HG03378 (cell line): ENCODE data around the gene PAFAH1B2.
"Not testable (repeated sequence)": the region's sequence is repeated elsewhere in the genome, so short reads cannot be mapped to it uniquely, and the experiment has no call there.

Experiments
- ATAC-seq: cut with Tn5 transposase; IDR thresholded peaks from one replicate; pipeline ENCODE4 v1.9.1; 2021; ENCODE audit warnings: mild to moderate bottlenecking, moderate library complexity; ENCODE audit not compliant: unreplicated experiment

Gene PAFAH1B2

DNA sequence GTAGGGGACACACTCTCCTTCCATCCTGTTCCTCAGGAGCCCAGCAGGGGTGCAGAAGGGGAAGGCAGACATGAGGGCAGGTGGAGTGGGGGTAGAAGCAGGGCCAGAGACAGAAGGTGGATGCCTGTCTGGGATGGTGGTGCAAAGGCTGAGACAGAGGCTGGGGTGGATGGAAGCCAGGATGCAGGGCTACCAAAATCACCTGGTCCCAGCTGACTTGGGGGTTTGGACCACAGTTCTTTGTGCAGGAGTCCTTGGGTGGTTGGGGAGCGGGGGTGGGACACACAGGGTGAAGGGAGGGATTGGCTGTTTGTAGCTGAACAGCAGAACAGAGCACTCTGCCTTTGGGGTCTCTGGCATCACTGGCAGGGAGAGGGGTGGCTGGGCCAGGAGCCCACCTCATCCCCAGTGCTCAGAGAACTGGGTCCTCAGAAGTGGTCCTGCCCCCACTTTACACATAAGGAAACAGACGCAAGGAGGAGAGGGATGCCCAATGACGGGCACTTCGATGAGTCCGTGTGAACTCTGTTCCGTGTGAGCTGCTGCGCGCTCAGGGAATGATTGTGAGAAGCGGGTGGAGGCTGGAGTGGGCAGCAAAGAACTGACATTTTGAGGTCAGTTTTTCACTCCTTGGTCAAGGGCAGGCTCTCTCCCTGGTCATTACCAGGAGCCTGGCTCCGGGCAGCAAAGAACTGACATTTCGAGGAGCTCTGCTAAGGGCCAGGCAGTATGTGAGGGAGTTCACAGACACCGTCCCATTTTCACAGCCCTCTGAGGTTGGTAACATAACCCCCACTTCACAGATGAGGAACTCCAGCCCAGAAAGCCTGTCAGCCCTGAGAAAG is 56.9 kb downstream of the PAFAH1B2 start:
- ATAC-seq, result no peak

DNA sequence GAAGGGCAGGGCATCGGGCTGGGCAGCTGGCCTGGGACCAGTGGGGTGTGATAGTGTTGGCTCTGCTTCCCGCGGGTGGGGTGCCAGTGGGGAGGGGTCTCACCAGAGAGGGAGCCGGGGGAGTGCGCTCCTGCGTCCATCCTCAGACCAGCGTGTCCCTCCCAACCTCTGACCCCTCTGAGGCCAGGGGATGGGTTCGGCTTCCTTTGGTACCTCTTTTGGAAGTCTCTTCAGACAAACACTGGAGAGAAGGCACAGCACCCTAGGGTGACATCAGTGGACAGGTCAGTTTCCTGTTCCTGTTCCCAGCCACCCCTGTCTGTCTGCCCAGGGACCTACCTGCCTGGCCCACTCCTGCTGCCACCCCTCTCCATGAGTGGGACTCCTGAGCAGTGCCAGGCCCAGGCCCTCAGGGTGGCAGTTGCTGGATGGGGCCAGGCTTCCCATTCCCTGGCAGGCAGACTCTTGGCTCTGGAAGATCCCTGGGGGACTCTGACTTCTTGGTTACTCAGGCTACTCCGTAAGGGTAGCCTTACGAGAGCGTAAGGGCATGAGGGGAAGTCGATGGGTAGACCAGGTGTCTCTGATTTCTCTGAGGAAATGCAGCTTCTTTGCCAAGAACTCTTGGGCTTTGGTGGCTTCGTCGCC is 57.7 kb downstream of the PAFAH1B2 start:
- ATAC-seq, result no peak

DNA sequence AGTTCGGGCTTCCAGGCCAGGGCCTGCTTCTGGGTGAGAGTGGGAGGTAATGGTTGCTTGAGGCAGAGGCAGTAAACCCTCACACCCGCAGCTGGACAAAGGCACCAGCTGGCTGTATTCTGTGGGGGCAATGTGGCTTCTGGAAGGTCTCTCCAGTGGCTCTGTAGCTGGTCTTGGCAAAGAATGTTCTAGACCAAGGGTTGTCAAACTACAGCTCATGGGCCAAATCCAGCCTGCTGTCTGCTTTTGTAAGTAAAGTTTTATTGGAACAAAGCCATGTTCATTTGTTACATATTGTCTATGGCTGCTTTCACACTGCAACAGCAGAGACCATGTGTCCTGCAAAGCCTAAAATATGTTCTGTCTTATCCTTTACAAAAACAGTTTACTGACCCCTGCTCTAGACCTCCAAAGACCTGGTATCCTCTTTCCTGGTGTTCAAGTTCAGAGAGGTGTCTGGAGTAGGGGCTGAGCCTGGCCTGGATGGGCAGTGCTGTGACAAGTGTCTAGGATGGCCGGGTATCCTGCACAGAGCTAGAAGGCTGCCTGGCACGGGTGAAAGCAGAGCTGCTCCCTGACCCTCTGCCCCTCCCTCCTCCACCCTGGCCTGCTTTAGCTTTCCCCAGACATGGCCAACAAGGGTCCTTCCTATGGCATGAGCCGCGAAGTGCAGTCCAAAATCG is 58.4 kb downstream of the PAFAH1B2 start:
- ATAC-seq, result no peak

DNA sequence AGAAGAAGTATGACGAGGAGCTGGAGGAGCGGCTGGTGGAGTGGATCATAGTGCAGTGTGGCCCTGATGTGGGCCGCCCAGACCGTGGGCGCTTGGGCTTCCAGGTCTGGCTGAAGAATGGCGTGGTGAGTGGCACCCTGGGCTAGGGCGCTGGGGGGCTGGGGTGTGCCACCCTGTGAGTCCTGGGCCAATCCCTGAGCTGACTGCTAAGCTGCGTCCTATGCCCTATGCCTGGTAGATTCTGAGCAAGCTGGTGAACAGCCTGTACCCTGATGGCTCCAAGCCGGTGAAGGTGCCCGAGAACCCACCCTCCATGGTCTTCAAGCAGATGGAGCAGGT is 59.0 kb downstream of the PAFAH1B2 start:
- no peak for ATAC-seq

DNA sequence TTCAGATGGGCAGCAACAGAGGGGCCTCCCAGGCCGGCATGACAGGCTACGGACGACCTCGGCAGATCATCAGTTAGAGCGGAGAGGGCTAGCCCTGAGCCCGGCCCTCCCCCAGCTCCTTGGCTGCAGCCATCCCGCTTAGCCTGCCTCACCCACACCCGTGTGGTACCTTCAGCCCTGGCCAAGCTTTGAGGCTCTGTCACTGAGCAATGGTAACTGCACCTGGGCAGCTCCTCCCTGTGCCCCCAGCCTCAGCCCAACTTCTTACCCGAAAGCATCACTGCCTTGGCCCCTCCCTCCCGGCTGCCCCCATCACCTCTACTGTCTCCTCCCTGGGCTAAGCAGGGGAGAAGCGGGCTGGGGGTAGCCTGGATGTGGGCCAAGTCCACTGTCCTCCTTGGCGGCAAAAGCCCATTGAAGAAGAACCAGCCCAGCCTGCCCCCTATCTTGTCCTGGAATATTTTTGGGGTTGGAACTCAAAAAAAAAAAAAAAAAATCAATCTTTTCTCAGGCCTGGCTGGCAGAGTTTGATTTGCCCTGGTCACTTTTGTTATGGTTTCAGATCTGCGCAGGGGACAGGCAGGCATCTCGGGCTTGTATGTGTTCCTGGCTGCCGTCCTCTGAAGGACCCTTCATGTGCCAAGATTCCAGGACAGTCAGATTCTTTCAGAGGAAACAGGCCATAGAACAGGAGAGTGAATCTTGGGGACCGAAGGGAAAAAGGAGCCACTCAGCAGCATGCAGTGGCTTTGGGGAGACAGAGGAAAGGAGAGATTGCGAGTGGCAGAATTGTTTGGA is 60.4 kb downstream of the PAFAH1B2 start:
- no peak for ATAC-seq

DNA sequence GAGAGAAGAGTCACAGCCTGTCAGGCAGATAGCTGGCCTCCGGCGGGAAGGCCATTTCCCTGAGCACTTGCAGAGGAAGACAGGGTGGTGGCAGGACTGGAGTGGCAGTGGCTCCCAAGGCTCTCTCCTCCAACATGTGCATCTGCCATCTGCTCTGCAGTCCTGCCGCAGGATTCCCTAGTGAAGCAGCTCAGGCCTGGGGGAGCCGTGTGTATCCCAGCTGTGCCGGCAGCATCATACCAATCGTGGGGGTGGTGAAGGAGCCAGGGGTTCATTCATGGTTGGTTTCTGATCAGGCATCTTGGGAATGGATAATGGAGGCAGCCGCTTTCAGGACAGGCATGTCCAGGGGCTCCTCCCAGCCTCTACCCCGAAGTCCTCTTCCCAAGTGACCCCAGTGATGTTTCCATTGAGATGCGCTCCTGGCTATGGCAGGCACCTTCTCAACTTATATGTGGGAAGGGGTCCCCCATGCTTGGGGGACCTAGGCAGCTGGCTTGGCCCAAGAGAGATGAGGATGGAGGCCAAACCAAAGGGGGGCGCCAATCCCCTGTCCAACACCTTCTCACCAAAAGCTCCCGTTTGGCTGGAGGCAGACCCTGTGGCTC is 61.2 kb downstream of the PAFAH1B2 start:
- no peak for ATAC-seq

DNA sequence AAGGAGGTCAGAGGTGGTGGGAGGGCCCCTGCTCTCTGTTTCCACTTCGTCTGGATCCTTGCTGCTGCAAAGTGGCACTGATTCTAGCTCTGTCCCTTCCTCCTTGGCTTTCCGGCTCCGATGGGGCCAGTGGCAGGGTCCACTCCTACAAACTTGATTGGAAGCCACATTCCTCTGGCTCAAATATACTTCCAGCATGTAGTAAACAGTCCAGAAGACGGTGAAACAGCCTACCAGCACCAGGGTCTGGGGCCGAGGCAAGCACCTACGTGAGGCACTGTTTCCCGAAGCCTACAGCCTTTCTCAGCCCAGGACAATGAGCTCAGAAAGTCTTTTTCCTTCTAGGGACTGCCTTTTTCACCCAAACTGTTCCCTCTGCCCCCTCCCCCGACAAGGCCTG is 62.0 kb downstream of the PAFAH1B2 start:
- ATAC-seq, result not testable (repeated sequence)

DNA sequence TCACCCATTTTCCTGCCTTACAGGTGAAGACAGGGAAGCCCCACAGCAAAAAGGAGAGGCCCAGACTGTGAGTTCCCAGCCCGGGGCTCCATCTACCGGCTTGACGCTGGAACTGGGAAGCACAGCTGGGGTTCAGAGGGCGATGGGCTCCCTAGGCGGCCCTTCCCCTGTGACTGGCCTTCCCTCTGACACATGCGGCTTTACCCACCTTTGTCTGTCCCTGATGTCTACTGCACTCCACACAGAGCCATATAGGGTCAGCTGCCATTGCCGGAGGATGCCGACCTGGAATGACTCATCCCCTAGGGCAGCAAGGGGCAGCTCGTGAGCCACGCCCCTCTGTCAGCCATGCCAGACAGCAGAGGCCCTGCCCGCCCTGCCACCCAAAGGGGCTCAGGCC is 62.8 kb downstream of the PAFAH1B2 start:
- ATAC-seq, result not testable (repeated sequence)

DNA sequence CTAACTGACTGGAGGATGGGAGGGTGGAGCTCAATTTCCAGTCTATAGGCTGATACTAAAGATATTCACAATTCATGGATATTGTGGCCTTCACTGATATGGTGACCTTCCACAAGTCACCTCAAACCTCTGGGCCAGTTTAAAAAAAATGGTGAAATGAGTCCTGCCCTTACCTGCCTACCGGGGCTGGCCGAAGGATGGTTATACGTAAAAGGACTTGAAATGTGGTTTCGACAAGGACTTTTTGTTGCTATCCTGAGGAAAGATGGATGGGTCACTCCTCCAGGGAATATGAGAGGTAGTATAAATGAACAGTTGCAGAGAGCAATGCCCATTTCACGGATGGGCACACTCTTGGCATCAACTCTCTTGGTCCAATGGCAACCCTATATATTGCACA is 63.4 kb downstream of the PAFAH1B2 start:
- ATAC-seq, result not testable (repeated sequence)

DNA sequence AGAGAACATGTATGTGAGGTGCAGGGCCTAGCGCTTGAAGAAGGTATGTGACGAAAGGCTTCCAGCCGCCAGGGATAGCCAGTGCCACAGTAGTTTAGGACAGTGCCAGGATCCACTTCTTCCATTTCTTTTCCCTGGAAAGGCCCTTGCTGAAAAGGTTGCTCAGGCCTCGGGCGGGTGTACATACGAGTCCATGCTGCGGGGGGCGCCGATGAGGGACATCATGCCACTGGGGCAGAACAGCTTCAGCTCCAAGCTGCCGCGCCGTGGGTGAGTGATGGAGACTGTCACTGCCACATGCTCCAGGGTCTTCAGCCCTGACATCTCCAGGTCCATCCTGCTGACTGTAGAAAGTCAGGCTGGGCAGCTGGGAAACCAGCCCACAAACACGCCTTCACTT is 64.6 kb downstream of the PAFAH1B2 start:
- ATAC-seq, result not testable (repeated sequence)

DNA sequence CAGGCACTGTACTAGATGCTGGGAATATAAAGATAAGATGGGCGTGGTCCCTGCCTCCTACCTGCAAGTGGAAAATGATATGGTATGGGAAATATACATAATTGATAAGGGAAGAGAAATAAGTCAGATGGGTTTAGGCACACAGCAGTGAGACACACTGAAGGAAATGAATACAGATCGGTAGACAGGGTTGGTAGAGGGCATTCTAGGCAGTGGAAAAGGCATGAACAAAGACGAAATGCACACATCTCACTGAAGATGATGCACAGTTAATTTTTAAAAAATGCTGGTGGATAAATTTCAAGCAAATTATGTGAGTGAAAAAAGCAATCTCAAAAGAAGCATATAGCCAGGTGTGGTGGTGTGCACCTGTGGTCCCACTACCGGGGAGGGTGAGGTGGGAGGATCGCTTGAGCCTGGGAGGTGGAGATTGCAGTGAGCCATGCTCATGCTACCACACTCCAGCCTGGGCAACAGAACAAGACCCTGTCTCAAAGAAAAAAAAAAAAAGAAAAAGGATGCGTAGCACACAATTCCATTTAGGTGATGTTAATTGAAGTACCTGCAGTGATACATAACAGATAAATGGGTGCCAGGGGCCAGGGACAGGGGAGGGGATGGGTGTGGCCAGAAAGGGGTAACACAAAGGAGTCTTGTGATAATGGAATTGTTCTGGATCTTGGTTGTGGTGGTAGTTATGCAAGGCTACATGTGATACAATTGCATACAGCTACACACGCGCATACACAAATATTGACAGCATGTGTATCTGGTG is 65.5 kb downstream of the PAFAH1B2 start:
- not testable (repeated sequence) for ATAC-seq

DNA sequence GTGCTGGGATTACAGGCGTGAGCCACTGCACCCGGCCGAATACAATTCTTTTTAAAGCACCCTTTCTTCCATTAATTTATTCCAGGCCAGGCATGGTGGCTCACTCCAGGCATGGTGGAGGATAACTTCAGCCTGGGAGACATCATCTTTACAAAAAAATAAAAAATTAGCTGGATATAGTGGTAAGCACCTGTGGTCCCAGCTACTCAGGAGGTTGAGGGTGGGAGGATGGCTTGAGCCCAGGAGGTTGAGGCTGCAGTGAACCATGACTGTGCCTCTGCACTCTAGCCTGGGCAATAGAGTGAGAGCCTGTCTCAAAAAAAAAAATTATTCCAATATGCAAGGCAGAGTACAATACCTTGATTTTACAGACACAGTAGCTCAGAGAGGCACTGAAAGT is 66.5 kb downstream of the PAFAH1B2 start:
- ATAC-seq, result no peak

DNA sequence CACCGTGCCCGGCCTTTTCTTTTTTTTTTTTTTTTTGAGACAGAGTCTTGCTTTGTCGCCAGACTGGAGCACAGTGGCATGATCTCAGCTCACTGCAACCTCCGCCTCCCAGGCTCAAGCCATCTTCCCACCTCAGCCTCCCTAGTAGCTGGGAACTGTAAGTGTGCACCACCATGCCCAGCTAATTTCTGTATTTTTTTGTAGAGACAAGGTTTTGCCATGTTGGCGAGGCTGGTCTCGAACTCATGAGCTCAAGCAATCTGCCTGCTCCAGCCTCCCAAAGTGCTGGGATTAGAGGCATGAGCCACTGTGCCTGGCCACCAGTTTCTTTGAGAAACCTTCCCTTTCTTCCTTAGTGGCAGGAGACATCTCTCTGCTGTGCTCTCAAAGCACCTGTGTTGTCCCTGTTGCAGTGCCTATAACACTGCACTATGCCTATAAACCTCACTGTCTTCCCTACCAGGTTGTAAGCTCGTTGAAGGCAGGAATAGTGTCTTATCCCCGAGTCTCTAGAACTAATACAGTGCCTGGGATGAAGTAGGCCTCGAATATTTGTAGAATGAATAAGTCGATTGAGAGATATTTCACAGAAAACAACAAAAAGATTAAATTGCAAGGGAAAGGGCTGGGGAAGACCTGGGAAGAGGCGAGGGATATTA is 68.7 kb downstream of the PAFAH1B2 start:
- ATAC-seq, result no peak

DNA sequence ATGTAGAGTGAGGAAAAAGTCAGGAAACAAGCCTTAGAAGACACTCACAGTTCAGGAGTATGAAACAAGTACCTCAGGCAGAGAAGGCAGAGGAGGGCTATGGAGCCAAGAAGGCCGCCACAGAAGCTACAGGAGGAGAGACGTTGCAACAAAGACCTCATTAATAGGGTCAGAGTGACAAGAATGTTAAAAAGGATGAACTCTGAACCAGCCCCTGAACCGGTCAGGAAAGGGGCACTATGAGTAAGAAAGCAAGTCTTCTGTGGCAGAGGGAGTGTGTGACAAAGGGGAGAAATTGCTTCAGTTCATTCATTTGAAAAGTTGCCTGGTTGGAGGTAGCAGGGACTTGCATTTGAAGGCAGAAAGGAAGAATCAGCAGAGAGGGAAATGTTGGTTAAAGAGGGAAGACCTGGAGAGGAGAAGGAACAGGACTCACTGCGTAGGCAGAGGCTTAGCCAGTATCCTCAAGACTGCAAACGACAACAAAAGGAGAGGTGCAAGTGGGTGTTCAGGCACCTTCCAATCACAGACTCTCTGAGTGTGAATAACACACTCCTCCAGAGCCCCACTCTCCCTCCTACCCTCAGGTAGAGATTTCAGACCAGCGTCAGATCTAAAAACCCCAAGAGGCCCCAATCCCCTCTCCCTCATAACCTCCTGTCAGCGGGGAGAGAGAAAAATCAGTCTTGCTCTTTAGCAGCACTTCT is 70.5 kb downstream of the PAFAH1B2 start:
- ATAC-seq, result no peak

DNA sequence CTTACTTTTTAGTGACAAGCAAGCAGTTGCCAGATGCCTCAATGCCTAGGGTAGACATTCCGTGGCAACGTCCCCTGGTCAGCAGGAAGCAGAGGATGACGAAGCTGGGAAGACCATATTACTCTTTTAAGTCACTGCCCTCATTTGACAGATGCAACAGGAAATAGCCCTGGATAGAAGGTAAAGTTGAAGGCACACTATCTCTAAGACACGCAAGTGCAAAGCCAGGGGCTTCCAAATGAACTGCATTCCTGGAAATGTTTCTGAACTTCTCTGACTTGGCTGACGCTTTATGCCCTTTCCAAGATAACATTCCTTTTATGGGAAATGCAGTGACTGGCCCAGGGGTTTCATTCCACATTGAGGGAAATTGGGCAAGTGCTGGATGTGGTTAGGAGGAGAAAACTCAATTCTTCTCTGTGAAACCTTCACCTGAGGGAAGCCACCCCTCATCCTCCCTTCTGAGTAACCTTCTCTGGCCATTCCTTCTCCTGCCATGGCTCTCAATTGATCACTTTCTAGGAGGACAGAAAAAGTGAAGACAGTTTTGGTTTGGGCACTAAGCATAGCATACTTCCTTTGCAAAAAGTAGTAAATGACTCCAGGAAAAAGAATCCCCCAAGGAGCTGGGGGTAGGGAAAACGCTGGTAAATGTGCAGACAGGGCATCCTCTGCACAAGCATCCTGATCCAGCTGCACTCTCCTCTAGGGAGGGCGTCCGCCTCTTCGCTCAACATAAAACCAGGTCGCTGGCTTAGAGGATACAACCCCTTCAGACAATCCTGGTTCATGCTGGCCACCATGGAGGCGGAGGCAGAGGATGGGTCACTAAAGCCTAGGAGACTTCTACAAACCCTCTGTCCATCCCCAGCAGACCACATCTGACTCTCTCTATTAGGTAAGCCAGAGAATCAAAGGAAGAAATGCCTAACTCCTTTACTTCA is 73.3 kb downstream of the PAFAH1B2 start:
- ATAC-seq, result no peak

DNA sequence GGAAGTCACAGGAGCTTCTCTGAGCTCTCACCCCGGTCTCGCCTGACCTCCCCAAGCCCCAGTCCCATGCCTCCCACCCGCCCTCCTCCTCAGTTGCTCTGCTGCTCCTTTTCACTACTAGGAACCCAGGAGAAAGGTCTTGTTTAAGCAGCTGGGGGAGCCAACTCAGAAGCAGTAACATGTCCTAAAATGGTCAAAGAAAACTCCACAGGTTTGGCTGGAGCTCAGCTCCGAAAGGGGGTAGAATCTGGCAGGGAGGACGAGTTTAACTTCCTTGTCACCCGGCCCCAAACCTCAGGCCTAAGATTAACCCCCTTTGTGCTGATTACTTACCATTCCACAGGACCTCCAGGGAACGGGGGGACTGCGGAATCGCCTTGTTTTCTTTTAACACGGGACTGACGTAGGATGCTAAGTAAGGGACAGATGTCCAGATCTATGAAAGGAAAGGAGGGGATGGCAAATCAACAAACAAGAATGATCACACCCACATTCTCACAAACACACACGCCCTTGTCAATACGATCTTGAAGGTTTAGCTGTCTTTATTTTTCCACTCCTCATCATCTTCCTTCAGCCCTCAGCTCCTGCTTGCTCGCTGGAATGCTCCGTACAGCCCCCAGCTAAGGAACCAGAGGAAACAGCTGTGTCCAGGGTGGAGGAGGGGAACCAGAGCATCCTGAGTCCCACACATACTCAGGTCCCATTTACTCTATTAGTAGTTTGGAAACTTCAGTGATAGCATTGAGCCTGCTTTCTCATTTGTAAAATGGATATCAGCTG is 74.2 kb downstream of the PAFAH1B2 start:
- no peak for ATAC-seq

DNA sequence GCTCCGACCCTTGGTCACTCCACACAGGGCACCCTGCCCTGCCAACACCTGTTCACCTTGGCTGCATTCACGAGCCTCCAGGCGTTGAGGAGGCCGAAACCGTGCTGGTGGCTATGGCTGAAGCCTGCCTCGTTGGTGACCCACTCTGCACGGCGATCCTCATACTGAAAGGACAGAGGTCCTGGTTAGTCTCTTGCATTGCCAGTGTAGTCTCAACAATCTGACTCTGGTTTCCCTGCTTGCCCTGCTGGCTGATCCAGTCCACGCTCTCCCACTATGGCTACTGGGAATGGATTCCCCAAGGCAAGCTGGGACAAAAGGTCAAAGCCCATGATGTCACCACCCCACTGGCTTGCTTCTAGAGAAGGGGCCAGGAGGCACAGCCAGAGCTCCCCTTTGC is 74.9 kb downstream of the PAFAH1B2 start:
- no peak for ATAC-seq
